Measurements from ENCODE around the gene SLC22A6.

The SLC22A6 gene

DNA sequence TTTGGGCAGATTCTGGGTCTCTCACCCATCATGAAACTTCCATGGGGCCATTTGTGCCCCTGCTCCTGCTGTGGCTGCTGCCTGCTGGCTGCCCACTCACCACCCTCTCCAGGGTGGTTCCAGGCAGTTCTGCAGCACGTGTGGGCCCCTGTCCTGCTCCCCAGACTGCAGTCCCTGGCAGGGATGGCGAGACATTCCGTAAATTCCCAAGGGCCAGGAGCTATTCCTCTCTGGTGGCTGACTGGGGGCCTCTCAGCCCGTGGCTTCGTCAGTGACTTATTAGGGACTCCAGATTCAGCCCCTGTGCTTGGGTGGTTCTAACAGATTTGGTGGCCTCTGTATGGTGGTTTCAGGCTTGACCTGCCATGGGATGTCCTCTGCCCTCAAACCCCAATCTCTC, 34.7 kb upstream of the SLC22A6 start:
- CTCF ChIA-PET = interaction anchor here (1.7 to 6.8 kb wide), 2 partner anchors 16 to 114 kb away, joined by 4 to 129 read pairs; no protein-coding TSS in a partner anchor
- no peak for TF ChIP-seq CTCF (conservative IDR thresholded peaks at IDR 0.05; ENCODE audit: low read depth)
- no peak overlapping the region for H3K27ac ChIP-seq
- POLR2A ChIA-PET (ENCODE audit: low non-redundant PET) = no interaction called here
- no peak for DNase-seq (ENCODE audit: low spot score)

- no peak for TF ChIP-seq CTCF (conservative IDR thresholded peaks at IDR 0.05; ENCODE audit: low read depth)
- no peak overlapping the region for H3K27ac ChIP-seq
- POLR2A ChIA-PET (ENCODE audit: low non-redundant PET) = no interaction called here
- CTCF ChIA-PET = interaction anchor here (0.5 kb wide), 1 partner anchor 32 kb away, joined by 3 read pairs; no protein-coding TSS in a partner anchor
- no peak for DNase-seq (ENCODE audit: low spot score)
Observed at GRCh38 chr11:63017306-63017974, 32.7 kb upstream of the SLC22A6 start.

- no peak for TF ChIP-seq CTCF (conservative IDR thresholded peaks at IDR 0.05; ENCODE audit: low read depth)
- ChIA-PET POLR2A (ENCODE audit: low non-redundant PET) (no interaction called here), CTCF (no interaction called here)
- H3K27ac ChIP-seq = no peak within 1 kb of the TSS
- DNase-seq (ENCODE audit: low spot score) = no peak
Observed at GRCh38 chr11:63015521-63016215, 30.9 kb upstream of the SLC22A6 start, which contains the start of gene SLC22A8. Gene SLC22A8, minus strand, starts transcription at chr11:63015841. Its CDS starts 883 bp downstream, at chr11:63014958.

DNA sequence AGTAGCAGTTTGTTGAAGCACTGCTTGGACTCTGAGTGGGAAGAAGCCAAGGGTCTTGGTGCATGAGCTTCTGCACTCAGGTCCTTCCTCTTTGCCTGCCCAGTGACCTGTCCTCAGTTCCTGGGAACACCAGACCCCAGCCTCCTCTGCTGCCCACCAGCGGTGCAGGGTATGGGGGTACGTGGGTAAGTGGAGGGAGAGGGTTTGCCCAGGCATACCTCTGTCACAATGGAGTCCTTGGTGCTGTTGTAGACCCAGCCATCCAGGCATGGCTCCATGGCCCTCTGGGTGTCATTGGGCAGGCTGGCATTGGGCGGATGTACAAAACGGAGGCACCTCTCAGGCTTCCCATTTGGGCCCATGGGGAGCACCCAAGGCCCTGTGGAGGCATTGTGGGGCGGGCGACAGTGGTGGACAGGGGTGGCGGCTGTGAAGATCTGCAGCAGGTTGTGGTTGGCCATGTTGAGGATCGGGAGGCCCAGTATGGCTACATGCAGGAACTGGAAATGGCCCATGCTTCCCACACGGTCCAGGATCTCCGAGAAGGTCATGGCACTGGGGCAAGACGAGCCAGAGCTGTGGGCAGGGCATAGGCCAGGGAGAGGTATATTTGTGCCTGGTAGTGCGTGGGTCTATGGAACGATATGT, 29.8 kb upstream of the SLC22A6 start:
- POLR2A ChIA-PET (ENCODE audit: low non-redundant PET) = no interaction called here
- CTCF ChIA-PET = interaction anchor here (0.6 kb wide), 1 partner anchor 21 kb away, joined by 3 read pairs; no protein-coding TSS in a partner anchor
- no peak for TF ChIP-seq CTCF (conservative IDR thresholded peaks at IDR 0.05; ENCODE audit: low read depth)
- H3K27ac ChIP-seq = no peak overlapping the region
- no peak for DNase-seq (ENCODE audit: low spot score)

GRCh38 chr11:63012839-63013238, 28.1 kb upstream of the SLC22A6 start:
- ChIA-PET CTCF (interaction anchor here (1.1 to 1.2 kb wide), 2 partner anchors 11 to 107 kb away, joined by 3 read pairs; no protein-coding TSS in a partner anchor), POLR2A (ENCODE audit: low non-redundant PET) (no interaction called here)
- DNase-seq (ENCODE audit: low spot score) = no peak
- no peak overlapping the region for H3K27ac ChIP-seq
- no peak for TF ChIP-seq CTCF (conservative IDR thresholded peaks at IDR 0.05; ENCODE audit: low read depth)

DNA sequence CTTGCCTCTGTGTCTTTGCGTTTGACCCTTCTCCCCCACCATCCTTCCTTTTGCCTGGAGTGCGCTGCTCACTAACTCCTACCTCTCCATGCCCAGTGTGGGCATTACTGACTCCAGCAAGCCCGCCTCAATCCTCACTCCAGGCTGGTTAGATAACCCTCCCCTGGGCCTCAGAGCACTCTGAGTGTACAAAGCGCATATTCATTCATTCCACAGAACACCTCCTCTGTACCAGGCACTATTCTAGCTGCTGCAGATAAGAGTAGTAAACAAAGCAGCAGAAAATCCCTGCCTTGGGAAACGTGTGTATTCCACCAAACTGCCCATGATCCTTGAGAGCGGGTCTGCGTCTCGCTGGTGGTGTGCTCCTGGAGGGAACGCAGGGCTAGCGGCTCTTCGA, 27.7 kb upstream of the SLC22A6 start:
- POLR2A ChIA-PET (ENCODE audit: low non-redundant PET) = no interaction called here
- no peak for DNase-seq (ENCODE audit: low spot score)
- no peak overlapping the region for H3K27ac ChIP-seq
- CTCF ChIA-PET = interaction anchor here (0.6 to 1.2 kb wide), 3 partner anchors 11 to 106 kb away, joined by 3 read pairs; no protein-coding TSS in a partner anchor
- no peak for TF ChIP-seq CTCF (conservative IDR thresholded peaks at IDR 0.05; ENCODE audit: low read depth)
